Calu3 (cell line): ENCODE measurements around the gene SMAP1. TPM values are rescaled to one million over a fixed set of nuclear protein-coding genes. Genes with fewer than 3 reads are reported as not detected.

ENCODE experiments used
- BruUV-seq: library from RNA; stranded (reverse); fragments of 400-500 nt; replicated peaks from 2 replicates; lab custom pipeline; 2021; lab: Mats Ljungman, UMichigan
- CTCF ChIA-PET: fragments of 300-600 bp; sonication (Branson Sonifier 250); formaldehyde crosslinking; loops from one replicate; lab custom pipeline; 2022; ENCODE audit warnings: antibody characterized with exemption; lab: Charles Lee
- DNase-seq: peaks from one replicate; pipeline ENCODE4 v3.0.0; 2022
- H3K27ac Mint-ChIP-seq: one replicate; pipeline ENCODE4 v1.8.0; 2022; ENCODE audit warnings: mixed read lengths; ENCODE audit not compliant: unreplicated experiment
- H3K27me3 Mint-ChIP-seq: one replicate; pipeline ENCODE4 v1.8.0; 2022; ENCODE audit warnings: mixed read lengths; ENCODE audit not compliant: unreplicated experiment
- H3K36me3 Mint-ChIP-seq: one replicate; pipeline ENCODE4 v1.8.0; 2022; ENCODE audit warnings: mild to moderate bottlenecking, moderate library complexity, mixed read lengths; ENCODE audit not compliant: insufficient read depth, unreplicated experiment
- H3K4me1 Mint-ChIP-seq: one replicate; pipeline ENCODE4 v1.8.0; 2022; ENCODE audit warnings: mild to moderate bottlenecking, low read depth, mixed read lengths; ENCODE audit not compliant: unreplicated experiment
- H3K4me3 Mint-ChIP-seq: one replicate; pipeline ENCODE4 v1.8.0; 2022; ENCODE audit warnings: mild to moderate bottlenecking, low read depth, moderate library complexity, mixed read lengths; ENCODE audit not compliant: unreplicated experiment
- H3K9me3 Mint-ChIP-seq: one replicate; pipeline ENCODE4 v1.8.0; 2022; ENCODE audit warnings: low read depth, mixed read lengths; ENCODE audit not compliant: unreplicated experiment
- intact Hi-C: fragments of 100-400 bp; cut with micrococcal nuclease; formaldehyde crosslinking; loops from one replicate; pipeline ENCODE4 v1.10.0; 2022; ENCODE audit not compliant: unreplicated experiment
- total RNA-seq: library from RNA; stranded (reverse); gene quantifications from 2 replicates; pipeline ENCODE4 v1.2.3, GENCODE V29; 2022
- TF ChIP-seq, protein P1 (sequence below): fragments of 200-600 bp; IDR thresholded peaks from one replicate; pipeline ENCODE4 v1.8.0; 2022; ENCODE audit warnings: antibody characterized with exemption; ENCODE audit not compliant: unreplicated experiment

The SMAP1 gene
- total RNA-seq, 1 experiment from 2014 or later, result 35.7 TPM

DNA sequence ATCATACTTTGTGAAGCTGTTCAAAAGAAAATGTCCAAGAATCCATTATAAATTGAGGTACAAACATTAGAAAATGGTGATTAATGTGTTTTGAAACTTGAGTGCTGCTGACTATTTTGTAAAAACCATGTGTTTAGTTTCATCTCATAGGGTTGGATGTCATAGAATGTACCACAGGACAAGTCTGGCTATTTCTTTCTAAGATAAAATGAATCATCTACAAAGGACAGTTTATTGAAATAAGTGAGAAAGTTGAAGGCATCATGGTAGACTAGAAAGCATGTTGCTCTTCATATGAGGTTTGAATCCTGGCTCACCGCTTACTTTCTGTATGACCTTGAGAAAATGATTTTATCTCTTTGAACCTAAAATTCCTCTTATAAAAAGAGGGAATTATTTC is 29.2 kb upstream of the SMAP1 start:
- no peaks in the 10 kb centered on the region for H3K36me3 Mint-ChIP-seq
- TF ChIP-seq, protein P1, sequence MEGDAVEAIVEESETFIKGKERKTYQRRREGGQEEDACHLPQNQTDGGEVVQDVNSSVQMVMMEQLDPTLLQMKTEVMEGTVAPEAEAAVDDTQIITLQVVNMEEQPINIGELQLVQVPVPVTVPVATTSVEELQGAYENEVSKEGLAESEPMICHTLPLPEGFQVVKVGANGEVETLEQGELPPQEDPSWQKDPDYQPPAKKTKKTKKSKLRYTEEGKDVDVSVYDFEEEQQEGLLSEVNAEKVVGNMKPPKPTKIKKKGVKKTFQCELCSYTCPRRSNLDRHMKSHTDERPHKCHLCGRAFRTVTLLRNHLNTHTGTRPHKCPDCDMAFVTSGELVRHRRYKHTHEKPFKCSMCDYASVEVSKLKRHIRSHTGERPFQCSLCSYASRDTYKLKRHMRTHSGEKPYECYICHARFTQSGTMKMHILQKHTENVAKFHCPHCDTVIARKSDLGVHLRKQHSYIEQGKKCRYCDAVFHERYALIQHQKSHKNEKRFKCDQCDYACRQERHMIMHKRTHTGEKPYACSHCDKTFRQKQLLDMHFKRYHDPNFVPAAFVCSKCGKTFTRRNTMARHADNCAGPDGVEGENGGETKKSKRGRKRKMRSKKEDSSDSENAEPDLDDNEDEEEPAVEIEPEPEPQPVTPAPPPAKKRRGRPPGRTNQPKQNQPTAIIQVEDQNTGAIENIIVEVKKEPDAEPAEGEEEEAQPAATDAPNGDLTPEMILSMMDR, result no peak
- BruUV-seq, result no TSS peak
- CTCF ChIA-PET, result no interaction called here
- no peaks in the 10 kb centered on the region for H3K9me3 Mint-ChIP-seq
- no peak overlapping the region for H3K4me3 Mint-ChIP-seq
- no peak for DNase-seq
- H3K4me1 Mint-ChIP-seq, result no peaks in the 10 kb centered on the region
- no peak overlapping the region for H3K27ac Mint-ChIP-seq
- H3K27me3 Mint-ChIP-seq, result no peaks in the 10 kb centered on the region
- intact Hi-C loops, result no loop called here

DNA sequence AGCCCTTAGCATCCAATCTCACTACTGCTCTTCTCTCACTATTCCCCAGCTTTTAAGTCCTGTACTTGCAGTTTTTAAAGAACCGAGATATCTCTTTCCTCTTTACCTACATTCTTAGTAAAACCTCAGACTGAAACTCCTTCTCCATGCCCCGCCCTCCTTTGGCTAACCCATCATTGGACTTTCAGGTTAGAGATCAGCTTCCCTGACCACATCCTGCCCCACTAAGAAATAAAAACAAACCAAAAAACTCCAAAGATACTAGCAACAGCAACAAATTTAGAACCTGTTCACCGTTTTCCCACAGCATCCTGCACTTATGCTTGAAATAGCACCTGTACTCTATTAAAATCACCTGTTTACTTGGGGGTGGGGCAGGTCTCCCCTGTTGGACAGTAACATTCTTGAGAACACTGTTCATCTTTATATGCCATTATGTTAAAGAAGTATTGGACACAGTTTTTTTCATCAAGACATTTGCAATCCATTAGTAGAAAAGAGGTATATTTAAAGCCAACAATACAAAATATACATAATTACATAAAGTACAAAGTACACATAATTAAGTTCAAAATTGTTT is 16.3 kb upstream of the SMAP1 start:
- TF ChIP-seq, protein P1, result no peak
- no peak for DNase-seq
- no peak overlapping the region for H3K27ac Mint-ChIP-seq
- CTCF ChIA-PET, result interaction anchor here (0.7 kb wide), 1 partner anchor 76 kb away, joined by 3 read pairs; no protein-coding TSS in a partner anchor
- peaks cover 8% of the 10 kb centered on the region for H3K4me1 Mint-ChIP-seq
- no peaks in the 10 kb centered on the region for H3K9me3 Mint-ChIP-seq
- no peak overlapping the region for H3K4me3 Mint-ChIP-seq
- no peaks in the 10 kb centered on the region for H3K36me3 Mint-ChIP-seq
- H3K27me3 Mint-ChIP-seq, result no peaks in the 10 kb centered on the region
- intact Hi-C loops, result no loop called here
- BruUV-seq, result no TSS peak

DNA sequence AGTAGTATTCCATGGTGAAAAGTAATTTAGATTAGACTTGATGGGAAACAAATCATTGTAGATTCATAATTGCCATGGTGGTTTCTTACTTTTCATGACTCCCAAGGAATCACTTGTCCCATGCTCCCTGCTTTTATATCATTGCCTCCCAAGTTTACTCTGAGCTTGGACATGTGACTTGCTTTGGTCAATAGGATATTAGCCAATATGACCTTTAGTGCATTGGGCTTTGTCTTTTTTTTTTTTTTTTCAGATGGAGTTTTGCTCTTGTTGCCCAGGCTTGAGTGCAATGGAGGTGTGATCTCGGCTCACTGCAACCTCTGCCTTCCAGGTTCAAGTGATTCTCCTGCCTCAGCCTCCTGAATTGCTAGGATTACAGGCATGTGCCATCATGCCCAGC is 15.5 kb upstream of the SMAP1 start:
- BruUV-seq, result no TSS peak
- Mint-ChIP-seq H3K27me3 (no peaks in the 10 kb centered on the region), H3K4me1 (peaks cover 8% of the 10 kb centered on the region), H3K27ac (no peak overlapping the region), H3K9me3 (no peaks in the 10 kb centered on the region), H3K36me3 (no peaks in the 10 kb centered on the region), H3K4me3 (no peak overlapping the region)
- intact Hi-C loops, result no loop called here
- DNase-seq, result no peak
- CTCF ChIA-PET, result interaction anchor here (0.7 kb wide), 2 partner anchors 29 to 77 kb away, joined by 3 read pairs; no protein-coding TSS in a partner anchor
- TF ChIP-seq, protein P1, result no peak

DNA sequence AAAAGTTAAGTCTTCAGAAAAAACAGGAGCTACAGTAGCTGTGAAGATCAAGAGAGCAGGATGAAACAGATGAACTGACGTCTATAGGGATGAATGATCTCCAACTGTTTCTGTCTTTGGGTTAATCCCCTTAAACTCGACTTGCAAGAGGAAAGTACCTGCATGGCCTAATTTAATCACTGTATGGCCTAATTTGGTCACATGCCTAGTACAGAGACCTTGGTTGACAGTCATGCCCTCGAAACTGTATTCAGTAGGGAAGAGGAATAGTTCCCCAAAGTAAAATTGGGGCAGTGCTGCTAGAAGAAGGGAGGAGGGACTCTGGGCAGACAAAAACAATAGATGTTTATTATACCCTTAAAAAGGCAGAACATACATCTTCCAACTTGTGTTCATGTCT is 10.0 kb upstream of the SMAP1 start:
- no peaks in the 10 kb centered on the region for H3K36me3 Mint-ChIP-seq
- no peak overlapping the region for H3K4me3 Mint-ChIP-seq
- peaks cover 2% of the 10 kb centered on the region for H3K9me3 Mint-ChIP-seq
- CTCF ChIA-PET, result interaction anchor here (0.7 kb wide), 1 partner anchor 196 kb away, joined by 3 read pairs; no protein-coding TSS in a partner anchor
- BruUV-seq, result no TSS peak
- intact Hi-C loops, result no loop called here
- H3K27me3 Mint-ChIP-seq, result peaks cover 16% of the 10 kb centered on the region
- H3K4me1 Mint-ChIP-seq, result no peaks in the 10 kb centered on the region
- DNase-seq, result no peak
- no peak overlapping the region for H3K27ac Mint-ChIP-seq
- TF ChIP-seq, protein P1, result no peak
